HEK293 (cell line): ENCODE data around the gene SLC26A11.

Experiments
- GLIS2 ChIP-seq: fragments of 450-650 bp; formaldehyde crosslinking; IDR thresholded peaks from 2 replicates; pipeline ENCODE4 v1.5.1; 2016; ENCODE audit warnings: missing biosample characterization, missing genetic modification characterization
- ZNF341 ChIP-seq: fragments of 450-650 bp; formaldehyde crosslinking; IDR thresholded peaks from 2 replicates; pipeline ENCODE4; 2016; ENCODE audit warnings: low read depth, missing biosample characterization, missing genetic modification characterization
- ZNF549 ChIP-seq: fragments of 450-650 bp; IDR thresholded peaks from 2 replicates; pipeline ENCODE4 v1.5.1; 2018; ENCODE audit warnings: missing biosample characterization, missing genetic modification characterization, mild to moderate bottlenecking, inconsistent platforms, moderate library complexity
- ZNF560 ChIP-seq: fragments of 450-650 bp; formaldehyde crosslinking; IDR thresholded peaks from 2 replicates; pipeline ENCODE4 v1.5.1; 2017; ENCODE audit warnings: missing biosample characterization, missing genetic modification characterization, borderline replicate concordance
- ZNF670 ChIP-seq: fragments of 450-650 bp; formaldehyde crosslinking; IDR thresholded peaks from 2 replicates; pipeline ENCODE4 v1.5.1; 2016; ENCODE audit warnings: missing biosample characterization, missing genetic modification characterization, low read depth
- ZNF785 ChIP-seq: fragments of 450-650 bp; formaldehyde crosslinking; IDR thresholded peaks from 2 replicates; pipeline ENCODE4 v1.5.1; 2016; ENCODE audit warnings: missing biosample characterization, missing genetic modification characterization
- ZNF791 ChIP-seq: fragments of 450-650 bp; formaldehyde crosslinking; IDR thresholded peaks from 2 replicates; pipeline ENCODE4 v1.5.1; 2016; ENCODE audit warnings: missing biosample characterization, missing genetic modification characterization
- TF ChIP-seq, protein P1 (sequence below): fragments of 450-650 bp; formaldehyde crosslinking; IDR thresholded peaks from 2 replicates; pipeline ENCODE4 v1.5.1; 2016; ENCODE audit warnings: missing biosample characterization, missing genetic modification characterization
- TF ChIP-seq, protein P2 (sequence below): fragments of 450-650 bp; formaldehyde crosslinking; IDR thresholded peaks from 2 replicates; pipeline ENCODE4 v1.5.1; 2016; ENCODE audit warnings: missing biosample characterization, missing genetic modification characterization
- TF ChIP-seq, protein P3 (sequence below): fragments of 450-650 bp; formaldehyde crosslinking; IDR thresholded peaks from 2 replicates; pipeline ENCODE4 v1.5.1; 2016; ENCODE audit warnings: missing biosample characterization, missing genetic modification characterization, low read depth

DNA sequence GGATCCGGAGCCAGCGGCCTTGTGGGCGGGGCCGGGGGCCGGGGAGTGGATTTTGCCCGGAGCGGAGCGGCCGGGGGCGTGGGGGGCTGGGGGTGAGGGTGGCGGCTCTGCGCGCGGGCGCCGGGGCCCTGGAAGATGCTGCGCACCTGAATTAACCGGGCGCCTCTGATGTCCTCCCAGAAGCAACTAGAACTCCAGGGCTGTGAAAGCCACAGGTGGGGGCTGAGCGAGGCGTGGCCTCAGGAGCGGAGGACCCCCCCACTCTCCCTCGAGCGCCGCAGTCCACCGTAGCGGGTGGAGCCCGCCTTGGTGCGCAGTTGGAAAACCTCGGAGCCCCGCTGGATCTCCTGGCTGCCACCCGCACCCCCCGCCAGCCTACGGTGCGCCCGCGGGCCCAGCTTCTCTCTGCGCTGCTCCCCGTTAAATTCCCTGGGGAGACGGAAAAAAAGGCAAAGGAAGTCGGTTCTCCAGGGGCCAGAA is 549 bp downstream of the SLC26A11 start:
- TF ChIP-seq, protein P1, sequence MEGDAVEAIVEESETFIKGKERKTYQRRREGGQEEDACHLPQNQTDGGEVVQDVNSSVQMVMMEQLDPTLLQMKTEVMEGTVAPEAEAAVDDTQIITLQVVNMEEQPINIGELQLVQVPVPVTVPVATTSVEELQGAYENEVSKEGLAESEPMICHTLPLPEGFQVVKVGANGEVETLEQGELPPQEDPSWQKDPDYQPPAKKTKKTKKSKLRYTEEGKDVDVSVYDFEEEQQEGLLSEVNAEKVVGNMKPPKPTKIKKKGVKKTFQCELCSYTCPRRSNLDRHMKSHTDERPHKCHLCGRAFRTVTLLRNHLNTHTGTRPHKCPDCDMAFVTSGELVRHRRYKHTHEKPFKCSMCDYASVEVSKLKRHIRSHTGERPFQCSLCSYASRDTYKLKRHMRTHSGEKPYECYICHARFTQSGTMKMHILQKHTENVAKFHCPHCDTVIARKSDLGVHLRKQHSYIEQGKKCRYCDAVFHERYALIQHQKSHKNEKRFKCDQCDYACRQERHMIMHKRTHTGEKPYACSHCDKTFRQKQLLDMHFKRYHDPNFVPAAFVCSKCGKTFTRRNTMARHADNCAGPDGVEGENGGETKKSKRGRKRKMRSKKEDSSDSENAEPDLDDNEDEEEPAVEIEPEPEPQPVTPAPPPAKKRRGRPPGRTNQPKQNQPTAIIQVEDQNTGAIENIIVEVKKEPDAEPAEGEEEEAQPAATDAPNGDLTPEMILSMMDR, result no peak
- TF ChIP-seq ZNF341 (tag by site-specific recombination), result no peak
- TF ChIP-seq, protein P2, sequence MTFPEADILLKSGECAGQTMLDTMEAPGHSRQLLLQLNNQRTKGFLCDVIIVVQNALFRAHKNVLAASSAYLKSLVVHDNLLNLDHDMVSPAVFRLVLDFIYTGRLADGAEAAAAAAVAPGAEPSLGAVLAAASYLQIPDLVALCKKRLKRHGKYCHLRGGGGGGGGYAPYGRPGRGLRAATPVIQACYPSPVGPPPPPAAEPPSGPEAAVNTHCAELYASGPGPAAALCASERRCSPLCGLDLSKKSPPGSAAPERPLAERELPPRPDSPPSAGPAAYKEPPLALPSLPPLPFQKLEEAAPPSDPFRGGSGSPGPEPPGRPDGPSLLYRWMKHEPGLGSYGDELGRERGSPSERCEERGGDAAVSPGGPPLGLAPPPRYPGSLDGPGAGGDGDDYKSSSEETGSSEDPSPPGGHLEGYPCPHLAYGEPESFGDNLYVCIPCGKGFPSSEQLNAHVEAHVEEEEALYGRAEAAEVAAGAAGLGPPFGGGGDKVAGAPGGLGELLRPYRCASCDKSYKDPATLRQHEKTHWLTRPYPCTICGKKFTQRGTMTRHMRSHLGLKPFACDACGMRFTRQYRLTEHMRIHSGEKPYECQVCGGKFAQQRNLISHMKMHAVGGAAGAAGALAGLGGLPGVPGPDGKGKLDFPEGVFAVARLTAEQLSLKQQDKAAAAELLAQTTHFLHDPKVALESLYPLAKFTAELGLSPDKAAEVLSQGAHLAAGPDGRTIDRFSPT, result no peak
- no peak for TF ChIP-seq ZNF670
- TF ChIP-seq ZNF560 (tag by site-specific recombination), result no peak
- TF ChIP-seq, protein P3, sequence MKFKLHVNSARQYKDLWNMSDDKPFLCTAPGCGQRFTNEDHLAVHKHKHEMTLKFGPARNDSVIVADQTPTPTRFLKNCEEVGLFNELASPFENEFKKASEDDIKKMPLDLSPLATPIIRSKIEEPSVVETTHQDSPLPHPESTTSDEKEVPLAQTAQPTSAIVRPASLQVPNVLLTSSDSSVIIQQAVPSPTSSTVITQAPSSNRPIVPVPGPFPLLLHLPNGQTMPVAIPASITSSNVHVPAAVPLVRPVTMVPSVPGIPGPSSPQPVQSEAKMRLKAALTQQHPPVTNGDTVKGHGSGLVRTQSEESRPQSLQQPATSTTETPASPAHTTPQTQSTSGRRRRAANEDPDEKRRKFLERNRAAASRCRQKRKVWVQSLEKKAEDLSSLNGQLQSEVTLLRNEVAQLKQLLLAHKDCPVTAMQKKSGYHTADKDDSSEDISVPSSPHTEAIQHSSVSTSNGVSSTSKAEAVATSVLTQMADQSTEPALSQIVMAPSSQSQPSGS (tag by site-specific recombination), result no peak
- no peak for TF ChIP-seq ZNF785
- no peak for TF ChIP-seq ZNF791 (tag by site-specific recombination)
- no peak for TF ChIP-seq ZNF549
- TF ChIP-seq GLIS2 (tag by site-specific recombination), result no peak
